GM03348 (cell line): ENCODE measurements around the gene THRA.
"Not testable (repeated sequence)": the region's sequence is repeated elsewhere in the genome, so short reads cannot be mapped to it uniquely, and the experiment has no call there.

Experiments used
- DNase-seq: peaks from one replicate; pipeline ENCODE4 v3.0.0; 2012; ENCODE audit warnings: low spot score

Gene THRA

GRCh38 chr17:40113110-40113906 is 50.5 kb downstream of the THRA start:
- peak; percentile 93 for DNase-seq

- no peak for DNase-seq
Observed at GRCh38 chr17:40113907-40114245, 51.1 kb downstream of the THRA start.

GRCh38 chr17:40115101-40115436 is 52.3 kb downstream of the THRA start:
- no peak for DNase-seq

- DNase-seq, result peak; percentile 97
Observed at GRCh38 chr17:40121181-40122135, 58.7 kb downstream of the THRA start, which contains the start of gene MSL1. MSL1 (plus strand) TSS chr17:40121971; CDS start chr17:40122613, 642 bp downstream.

GRCh38 chr17:40122136-40122998 is 59.6 kb downstream of the THRA start:
- peak; percentile 86 for DNase-seq

GRCh38 chr17:40122999-40123810 is 60.4 kb downstream of the THRA start:
- DNase-seq, result peak; percentile 78

- DNase-seq, result no peak
Observed at GRCh38 chr17:40123811-40124114, 61.0 kb downstream of the THRA start.

GRCh38 chr17:40124279-40125141 is 61.7 kb downstream of the THRA start:
- DNase-seq, result peak; percentile 19

- no peak for DNase-seq
Observed at GRCh38 chr17:40129498-40129897, 66.7 kb downstream of the THRA start.

GRCh38 chr17:40130352-40131042 is 67.7 kb downstream of the THRA start:
- DNase-seq, result no peak

GRCh38 chr17:40134184-40134583 is 71.4 kb downstream of the THRA start:
- DNase-seq, result no peak

GRCh38 chr17:40135817-40136216 is 73.1 kb downstream of the THRA start:
- no peak for DNase-seq

GRCh38 chr17:40139566-40140058 is 76.8 kb downstream of the THRA start:
- DNase-seq, result no peak

- DNase-seq, result not testable (repeated sequence)
Observed at GRCh38 chr17:40143166-40143565, 80.4 kb downstream of the THRA start.
